Measurements from ENCODE around the gene RAB12.

DNA sequence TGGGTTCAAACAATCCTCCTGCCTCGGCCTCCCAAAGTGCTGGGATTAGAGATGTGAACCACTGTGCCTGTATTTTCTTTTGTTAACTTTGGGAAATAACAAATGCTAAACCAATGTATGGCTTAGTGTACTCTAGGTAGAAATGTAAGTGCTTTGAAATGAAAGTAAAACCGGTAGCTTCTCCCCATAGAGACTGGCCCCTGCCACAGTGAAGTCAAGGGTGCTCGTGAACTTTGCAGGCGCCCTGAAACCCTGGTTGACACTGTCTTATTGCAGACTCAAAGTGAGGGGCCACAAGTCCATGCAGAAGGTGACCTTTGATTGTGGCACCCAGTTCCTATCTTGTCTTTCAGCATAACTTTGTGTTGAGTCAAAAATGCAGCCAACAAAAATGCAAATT is 72.0 kb downstream of the RAB12 start:
- TF ChIP-seq CTCF (IDR thresholded peaks at IDR 0.05) = no peak
- no peak for TF ChIP-seq POLR2A (IDR thresholded peaks at IDR 0.05)

Measured in esophagus squamous epithelium (tissue), 4 donors.